ENCODE data around the gene CSF3. TPM values are rescaled to one million over a fixed set of nuclear protein-coding genes. Genes with fewer than 3 reads are reported as not detected.

CSF3 gene
- polyA plus RNA-seq, 3 donors = not detected

Other genes starting within 250 kb of the CSF3 start
- gene IKZF3, start 151.1 kb upstream of the CSF3 start, polyA plus RNA-seq (ENCODE audit: insufficient read length in 3 of 3) = under 1 TPM; 0.11 to 0.30 (median 0.23) TPM
- gene ZPBP2, start 147.2 kb upstream of the CSF3 start, polyA plus RNA-seq (ENCODE audit: insufficient read length in 3 of 3) = not detected
- gene GSDMB, start 96.8 kb upstream of the CSF3 start, polyA plus RNA-seq (ENCODE audit: insufficient read length in 3 of 3) = 10 to 100 TPM; 11.8 to 27.9 (median 13.8) TPM
- gene ORMDL3, start 87.8 kb upstream of the CSF3 start, polyA plus RNA-seq (ENCODE audit: insufficient read length in 3 of 3) = 10 to 100 TPM; 87.8 to 92.0 (median 88.8) TPM
- under 1 TPM in 1 of 3 donors, not detected in 2; 0.11 TPM for gene LRRC3C, start 87.7 kb upstream of the CSF3 start, polyA plus RNA-seq (ENCODE audit: insufficient read length in 3 of 3)
- 1 to 10 TPM in 2 of 3 donors, under 1 TPM in 1; 0.64 to 2.8 (median 2.5) TPM for gene GSDMA, start 52.4 kb upstream of the CSF3 start, polyA plus RNA-seq (ENCODE audit: insufficient read length in 3 of 3)
- gene PSMD3, start 34.6 kb upstream of the CSF3 start, polyA plus RNA-seq (ENCODE audit: insufficient read length in 3 of 3) = 100 to 1,000 TPM; 109 to 129 (median 110) TPM
- 100 to 1,000 TPM in 2 of 3 donors, 10 to 100 TPM in 1; 97.1 to 139 (median 105) TPM for gene MED24, start 39.0 kb downstream of the CSF3 start, polyA plus RNA-seq (ENCODE audit: insufficient read length in 3 of 3)
- 10 to 100 TPM; 46.9 to 57.1 (median 51.1) TPM for gene THRA, start 47.5 kb downstream of the CSF3 start, polyA plus RNA-seq (ENCODE audit: insufficient read length in 3 of 3)
- gene NR1D1, start 85.1 kb downstream of the CSF3 start, polyA plus RNA-seq (ENCODE audit: insufficient read length in 3 of 3) = 1 to 10 TPM; 3.2 to 4.7 (median 3.7) TPM
- 100 to 1,000 TPM; 149 to 176 (median 160) TPM for gene MSL1, start 106.5 kb downstream of the CSF3 start, polyA plus RNA-seq (ENCODE audit: insufficient read length in 3 of 3)
- 100 to 1,000 TPM in 2 of 3 donors, 10 to 100 TPM in 1; 97.9 to 112 (median 109) TPM for gene CASC3, start 125.1 kb downstream of the CSF3 start, polyA plus RNA-seq (ENCODE audit: insufficient read length in 3 of 3)
- 10 to 100 TPM in 1 of 3 donors, 1 to 10 TPM in 2; 8.0 to 11.5 (median 9.0) TPM for gene RAPGEFL1, start 162.0 kb downstream of the CSF3 start, polyA plus RNA-seq (ENCODE audit: insufficient read length in 3 of 3)
- gene WIPF2, start 203.9 kb downstream of the CSF3 start, polyA plus RNA-seq (ENCODE audit: insufficient read length in 3 of 3) = 10 to 100 TPM; 27.4 to 35.9 (median 28.7) TPM

Measured in renal cortex interstitium (tissue), 3 donors.